ENCODE data around the gene ACTN1.

Gene ACTN1

DNA sequence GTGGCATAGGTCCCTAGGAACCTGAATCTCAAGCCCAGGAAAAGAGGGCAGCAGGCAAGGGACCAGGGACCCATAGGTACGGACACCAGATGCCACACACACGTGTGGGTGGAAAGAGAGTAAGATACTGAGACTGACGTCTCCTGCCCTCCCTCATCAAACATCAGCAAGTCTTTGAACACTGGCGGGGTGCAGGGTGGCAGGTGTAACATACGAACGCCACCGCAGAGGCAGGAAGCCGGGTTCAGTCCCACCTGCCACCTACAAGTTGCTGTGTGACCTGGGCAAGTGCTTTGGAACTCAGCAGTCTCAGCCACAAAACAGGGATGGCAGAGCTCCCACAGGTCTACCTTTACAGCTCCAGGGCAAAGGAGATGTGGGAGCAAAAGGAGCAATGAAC, 11.1 kb downstream of the ACTN1 start:
- DNase-seq: no peak

- no peak for DNase-seq
Observed at GRCh38 chr14:68967459-68967940, 11.6 kb downstream of the ACTN1 start.

GRCh38 chr14:68966872-68967301, 12.2 kb downstream of the ACTN1 start:
- DNase-seq: no peak

GRCh38 chr14:68965261-68965761, 13.8 kb downstream of the ACTN1 start:
- DNase-seq: no peak

DNA sequence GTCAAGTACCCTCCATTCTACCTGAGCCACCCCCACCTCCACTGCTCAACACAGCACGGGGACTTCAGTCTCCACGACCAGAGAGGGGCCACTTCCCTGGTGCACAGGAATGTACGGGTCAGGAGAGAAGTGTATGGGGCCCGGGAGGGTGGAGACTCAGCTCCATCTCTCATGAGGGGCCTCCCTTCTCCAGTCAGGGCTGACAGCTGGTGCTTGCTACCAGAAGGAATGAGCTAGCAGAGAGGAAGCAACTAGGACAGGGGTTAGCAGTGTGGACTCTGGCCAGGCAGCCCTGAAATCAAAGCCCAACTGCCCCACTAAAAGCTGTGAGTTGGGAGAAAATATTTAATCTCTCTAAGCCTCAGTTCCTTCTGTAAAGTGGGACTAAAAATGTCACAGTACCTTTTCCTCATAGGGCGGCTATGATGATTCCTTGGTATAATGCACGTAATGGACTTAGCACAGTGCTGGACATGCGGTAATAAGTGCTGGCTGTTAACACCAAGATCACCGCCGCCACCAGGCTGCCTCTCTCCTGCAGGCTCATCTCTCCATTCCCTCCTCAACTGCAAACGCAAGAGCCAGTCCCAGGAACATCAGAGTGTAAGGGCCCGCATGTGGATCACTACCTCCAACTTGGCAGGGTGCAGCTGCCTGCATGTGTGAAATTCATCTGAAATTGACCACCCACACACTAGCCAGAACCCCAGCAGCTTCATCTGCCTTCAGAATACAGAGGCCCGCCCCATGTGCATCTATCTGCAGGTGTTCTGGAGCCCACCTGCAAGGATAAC, 14.6 kb downstream of the ACTN1 start:
- DNase-seq: no peak

DNA sequence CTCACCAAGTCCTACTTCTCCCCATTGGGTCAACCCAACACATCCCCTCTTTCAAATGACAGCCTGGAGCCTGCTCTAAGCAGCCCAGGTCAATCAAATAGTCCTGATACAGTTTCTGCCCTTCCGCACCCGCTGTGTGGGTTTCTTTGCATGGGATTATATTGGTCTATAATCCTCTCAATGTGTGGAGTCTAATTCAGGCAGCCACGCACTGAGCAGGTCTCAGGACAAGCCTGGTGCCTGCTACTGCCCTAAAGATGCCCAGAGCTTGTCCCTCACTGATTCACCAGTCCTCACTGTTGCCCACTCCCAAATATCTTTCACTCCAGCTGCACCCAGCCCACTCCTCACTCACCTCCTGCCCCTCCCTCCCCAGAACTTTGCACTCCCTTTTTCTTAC, 16.4 kb downstream of the ACTN1 start:
- no peak for DNase-seq

- peak; percentile 63 for DNase-seq
Observed at GRCh38 chr14:68961781-68962584, 17.1 kb downstream of the ACTN1 start.

DNA sequence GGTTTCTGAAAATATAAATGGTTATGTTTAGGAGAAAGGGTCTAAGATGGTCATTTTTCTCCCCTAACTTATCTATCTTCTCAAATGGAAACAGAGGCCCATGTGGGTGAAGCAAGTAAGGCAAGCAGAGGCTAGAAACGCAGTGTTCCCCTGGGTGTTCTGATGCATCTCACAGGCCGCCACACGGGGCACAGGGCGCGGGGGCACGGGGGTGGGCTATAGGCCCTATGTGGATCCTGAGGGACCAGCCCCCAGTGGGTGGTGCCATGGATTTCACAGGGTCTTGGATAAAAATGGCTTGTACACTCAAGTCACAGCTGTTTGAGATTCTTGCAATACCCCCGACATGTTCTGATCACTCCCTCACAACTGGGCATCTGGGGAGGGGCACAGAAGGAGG, 17.7 kb downstream of the ACTN1 start:
- DNase-seq: no peak

- DNase-seq: no peak
Observed at GRCh38 chr14:68960123-68960522, 19.0 kb downstream of the ACTN1 start.

GRCh38 chr14:68959035-68959434, 20.1 kb downstream of the ACTN1 start:
- no peak for DNase-seq

DNA sequence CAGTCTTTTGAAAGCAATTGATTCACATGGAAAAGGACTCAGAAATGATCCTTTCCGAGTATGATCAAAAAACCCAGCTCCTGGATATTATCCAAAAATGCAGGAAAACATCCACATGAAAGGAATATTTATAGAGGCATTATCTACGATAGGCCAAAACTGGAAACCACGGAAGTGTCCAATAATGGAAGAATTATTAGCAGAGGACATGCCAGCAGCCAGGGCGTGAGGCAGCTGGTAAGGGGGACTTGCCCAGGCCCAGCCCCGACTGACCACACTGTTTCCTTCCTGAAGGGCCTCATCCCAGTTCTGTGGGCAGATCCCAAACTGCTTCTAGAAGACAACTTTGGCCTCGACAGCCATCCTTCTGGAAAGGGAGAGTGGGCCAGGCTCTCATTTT, 20.5 kb downstream of the ACTN1 start:
- DNase-seq: no peak

DNA sequence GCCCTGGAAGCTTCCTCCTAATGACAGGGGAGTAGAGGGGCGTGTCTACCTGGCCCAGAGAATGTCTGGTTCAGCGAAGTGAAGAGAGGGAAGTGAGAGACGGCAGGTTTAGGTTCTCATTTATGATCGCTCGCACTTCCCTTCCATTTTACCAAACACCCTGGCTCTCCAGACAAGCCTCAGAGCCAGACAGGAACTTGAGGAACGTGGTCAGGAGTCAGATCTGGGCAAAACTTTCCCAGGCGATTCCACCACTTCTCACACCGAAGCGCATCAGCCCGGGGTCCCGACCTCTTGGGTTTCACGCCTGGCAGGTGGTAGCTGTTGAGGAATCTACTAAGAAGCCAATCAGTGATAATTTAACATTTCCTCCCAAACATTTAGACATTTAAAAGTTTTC, 21.3 kb downstream of the ACTN1 start:
- DNase-seq: no peak

DNA sequence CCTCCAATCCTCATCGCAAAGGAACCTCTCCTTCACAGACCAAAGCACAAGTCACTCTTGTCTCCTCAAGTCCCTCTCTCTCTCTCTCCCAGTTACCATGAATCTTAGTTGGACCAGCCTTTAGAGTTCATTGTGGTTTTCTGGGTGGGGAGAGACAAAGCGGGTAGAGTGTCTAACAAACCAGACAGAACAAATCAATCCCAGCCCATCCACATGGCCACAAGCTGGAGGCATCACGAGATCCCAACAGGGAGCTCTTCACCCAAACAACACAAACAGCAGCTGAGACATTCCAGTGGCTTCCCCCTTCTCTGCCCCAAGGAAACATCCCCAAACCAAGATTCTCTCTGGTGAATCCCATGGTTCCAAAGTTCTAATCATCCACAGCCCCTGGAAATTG, 22.4 kb downstream of the ACTN1 start:
- DNase-seq: no peak

- no peak for DNase-seq
Observed at GRCh38 chr14:68955851-68956179, 23.3 kb downstream of the ACTN1 start.

DNA sequence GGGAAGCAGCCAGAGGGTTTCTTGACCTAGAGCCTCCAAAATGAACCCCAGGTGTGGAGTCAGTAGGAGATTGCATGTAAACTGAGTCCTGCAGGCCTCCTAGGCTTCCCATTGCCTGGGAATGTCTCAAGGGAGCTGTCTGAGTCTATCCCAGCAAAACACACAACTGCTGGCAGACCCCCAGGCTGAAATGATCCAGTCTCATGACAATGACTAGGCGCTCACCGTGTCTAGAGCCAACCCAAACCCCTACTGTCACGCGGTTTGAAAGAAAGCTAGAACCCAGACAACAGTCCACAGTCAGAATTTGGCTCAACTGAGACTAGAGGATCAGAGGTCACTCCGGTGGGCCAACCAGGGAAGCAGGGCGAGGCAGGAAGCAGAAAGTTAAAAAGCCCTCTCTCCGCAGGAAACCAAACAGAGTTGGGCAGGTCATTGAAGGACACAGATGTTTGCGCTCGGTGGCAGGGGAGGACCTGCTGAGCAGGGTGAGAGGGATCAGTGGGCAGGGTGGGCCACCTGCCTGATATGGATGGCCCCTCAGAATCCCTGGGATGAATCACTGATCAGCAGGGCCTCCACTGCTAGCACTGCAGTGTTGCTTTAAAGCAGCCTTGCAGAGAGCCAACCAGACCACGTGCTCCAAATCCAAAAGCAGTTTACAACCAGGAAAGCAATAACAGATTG, 23.8 kb downstream of the ACTN1 start:
- no peak for DNase-seq

- DNase-seq: no peak
Observed at GRCh38 chr14:68953196-68953555, 25.9 kb downstream of the ACTN1 start.

DNA sequence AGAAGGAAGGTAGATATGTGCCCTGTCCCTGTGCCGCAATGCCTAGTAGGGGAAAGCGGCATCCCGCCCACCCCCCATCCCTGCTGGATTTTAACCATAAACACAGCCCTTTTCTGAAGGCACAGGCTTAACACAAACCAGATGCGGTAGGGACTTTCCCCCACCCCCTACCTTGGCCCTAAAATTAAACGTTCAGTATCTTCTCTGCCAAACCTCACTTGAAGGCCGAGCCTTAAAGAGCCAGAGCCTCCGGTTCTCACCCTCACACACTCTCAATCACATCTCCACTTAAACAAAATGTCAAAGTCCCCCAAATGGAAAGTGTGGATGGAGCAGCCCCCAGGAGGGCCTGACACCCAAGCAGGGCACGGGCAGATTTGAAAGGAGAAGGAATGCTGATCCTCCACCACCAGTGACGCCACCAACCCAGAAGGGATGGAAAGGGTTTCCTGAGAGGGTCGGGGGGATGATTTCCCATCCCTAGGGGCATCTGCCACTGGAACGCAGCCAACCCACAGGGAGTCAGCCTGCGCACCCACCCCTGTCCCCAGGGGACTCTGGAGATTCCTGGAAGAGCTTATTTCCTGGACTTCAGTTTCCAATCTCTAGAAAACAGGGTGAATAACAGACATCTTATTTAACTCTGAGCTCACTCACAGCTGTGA, 26.4 kb downstream of the ACTN1 start:
- DNase-seq: peak; percentile 43

- DNase-seq: no peak
Observed at GRCh38 chr14:68951800-68952530, 27.1 kb downstream of the ACTN1 start.

GRCh38 chr14:68951035-68951797, 27.9 kb downstream of the ACTN1 start:
- DNase-seq: peak; percentile 94

GRCh38 chr14:68950111-68950510, 29.0 kb downstream of the ACTN1 start:
- DNase-seq: no peak

DNA sequence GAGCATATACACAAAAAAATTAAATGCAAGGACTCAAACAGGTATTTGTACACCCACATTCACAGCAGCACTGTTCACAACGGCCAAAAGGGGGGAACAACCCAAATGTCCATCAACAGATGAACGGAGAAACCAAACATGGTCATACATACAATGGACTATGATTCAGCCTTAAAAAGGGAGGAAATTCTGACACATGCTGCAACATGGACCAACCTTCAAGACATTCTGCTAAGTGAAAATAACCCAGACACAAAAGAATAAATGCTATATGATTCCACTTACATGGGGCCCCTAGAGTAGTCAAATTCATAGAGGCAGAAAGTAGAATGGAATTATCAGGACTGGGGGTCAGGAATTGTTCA, 29.5 kb downstream of the ACTN1 start:
- DNase-seq: no peak
